ENCODE results near the gene PLXNA1.

PLXNA1 gene

GRCh38 chr3:127003175-127003555, 20.2 kb downstream of the PLXNA1 start:
- Histone ChIP-seq H3K27me3 (ENCODE audit: insufficient read depth, low read length, poor library complexity) (no peaks in the 10 kb centered on the region), H3K79me2 (ENCODE audit: insufficient read depth, low read length) (peaks cover 9% of the 10 kb centered on the region; the same call in 1 of the 2 replicates), H2AFZ (ENCODE audit: low read depth, low read length) (no peak overlapping the region), H3K4me1 (ENCODE audit: insufficient read depth, low read length) (no peaks in the 10 kb centered on the region), H3K27ac (ENCODE audit: low read length) (no peak overlapping the region), H3K9me3 (ENCODE audit: insufficient read depth, low read length, severe bottlenecking) (no peaks in the 10 kb centered on the region), H3K36me3 (ENCODE audit: insufficient read depth, low read length) (peaks cover 37% of the 10 kb centered on the region), H3K4me2 (ENCODE audit: insufficient read depth, low read length) (no peak overlapping the region), H4K20me1 (ENCODE audit: insufficient read depth, low read length) (peaks cover 69% of the 10 kb centered on the region), H3K4me3 (ENCODE audit: low read depth in 1 of 2, low read length in 2 of 2) (no peak overlapping the region), H3K9ac (ENCODE audit: low read depth, low read length) (no peak overlapping the region)
- ATAC-seq (ENCODE audit: insufficient read depth, low read depth) (no peak), DNase-seq (no peak)
- TF ChIP-seq EZH2 (IDR thresholded peaks at IDR 0.05; ENCODE audit: borderline replicate concordance, low read depth, low read length, severe bottlenecking) (no peak), CTCF (IDR thresholded peaks at IDR 0.05; ENCODE audit: borderline replicate concordance, extremely low read depth, low read length, poor library complexity, severe bottlenecking) (no peak)

GRCh38 chr3:127003601-127004280, 20.8 kb downstream of the PLXNA1 start:
- DNase-seq, result no peak
- ATAC-seq (ENCODE audit: insufficient read depth, low read depth), result no peak
- Histone ChIP-seq H3K27ac (ENCODE audit: low read length) (no peak overlapping the region), H4K20me1 (ENCODE audit: insufficient read depth, low read length) (peaks cover 63% of the 10 kb centered on the region), H3K36me3 (ENCODE audit: insufficient read depth, low read length) (peaks cover 34% of the 10 kb centered on the region), H3K9me3 (ENCODE audit: insufficient read depth, low read length, severe bottlenecking) (no peaks in the 10 kb centered on the region), H2AFZ (ENCODE audit: low read depth, low read length) (no peak overlapping the region), H3K79me2 (ENCODE audit: insufficient read depth, low read length) (peaks cover 9% of the 10 kb centered on the region; the same call in 1 of the 2 replicates), H3K4me2 (ENCODE audit: insufficient read depth, low read length) (no peak overlapping the region), H3K4me3 (ENCODE audit: low read depth in 1 of 2, low read length in 2 of 2) (no peak overlapping the region), H3K9ac (ENCODE audit: low read depth, low read length) (no peak overlapping the region), H3K27me3 (ENCODE audit: insufficient read depth, low read length, poor library complexity) (no peaks in the 10 kb centered on the region), H3K4me1 (ENCODE audit: insufficient read depth, low read length) (no peaks in the 10 kb centered on the region)
- TF ChIP-seq EZH2 (IDR thresholded peaks at IDR 0.05; ENCODE audit: borderline replicate concordance, low read depth, low read length, severe bottlenecking) (no peak), CTCF (IDR thresholded peaks at IDR 0.05; ENCODE audit: borderline replicate concordance, extremely low read depth, low read length, poor library complexity, severe bottlenecking) (no peak)

DNA sequence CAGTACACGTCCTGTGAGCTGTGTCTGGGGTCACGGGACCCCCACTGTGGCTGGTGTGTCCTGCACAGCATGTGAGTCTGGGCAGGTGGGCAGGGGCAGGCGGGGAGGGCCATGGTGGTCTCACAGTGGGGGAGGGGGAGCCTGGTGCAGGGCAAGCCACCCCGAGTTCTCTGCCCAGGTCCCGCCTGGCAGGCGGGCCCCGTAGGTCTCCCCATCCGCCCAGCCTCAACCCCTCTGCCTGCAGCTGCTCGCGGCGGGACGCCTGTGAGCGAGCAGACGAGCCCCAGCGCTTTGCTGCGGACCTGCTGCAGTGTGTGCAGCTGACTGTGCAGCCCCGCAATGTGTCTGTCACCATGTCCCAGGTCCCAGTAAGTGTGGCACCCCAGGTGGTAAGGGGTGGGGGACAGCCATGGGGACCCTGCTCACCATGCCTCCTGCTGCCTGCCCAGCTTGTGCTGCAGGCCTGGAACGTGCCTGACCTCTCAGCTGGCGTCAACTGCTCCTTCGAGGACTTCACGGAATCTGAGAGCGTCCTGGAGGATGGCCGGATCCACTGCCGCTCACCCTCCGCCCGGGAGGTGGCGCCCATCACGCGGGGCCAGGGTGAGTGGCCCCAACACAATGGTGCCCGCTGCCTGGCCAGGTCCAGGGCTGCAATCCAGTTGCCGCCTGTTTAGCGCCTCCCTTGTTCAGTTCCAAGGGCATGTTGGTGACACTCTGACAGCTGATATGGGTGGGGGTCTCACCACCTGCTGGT, 21.9 kb downstream of the PLXNA1 start:
- Histone ChIP-seq H4K20me1 (ENCODE audit: insufficient read depth, low read length) (peaks cover 56% of the 10 kb centered on the region), H3K4me1 (ENCODE audit: insufficient read depth, low read length) (no peaks in the 10 kb centered on the region), H3K9ac (ENCODE audit: low read depth, low read length) (no peak overlapping the region), H3K4me3 (ENCODE audit: low read depth in 1 of 2, low read length in 2 of 2) (no peak overlapping the region), H3K4me2 (ENCODE audit: insufficient read depth, low read length) (no peak overlapping the region), H3K79me2 (ENCODE audit: insufficient read depth, low read length) (peaks cover 6% of the 10 kb centered on the region; the same call in 1 of the 2 replicates), H3K36me3 (ENCODE audit: insufficient read depth, low read length) (peaks cover 37% of the 10 kb centered on the region), H3K27me3 (ENCODE audit: insufficient read depth, low read length, poor library complexity) (no peaks in the 10 kb centered on the region), H2AFZ (ENCODE audit: low read depth, low read length) (no peak overlapping the region), H3K9me3 (ENCODE audit: insufficient read depth, low read length, severe bottlenecking) (no peaks in the 10 kb centered on the region), H3K27ac (ENCODE audit: low read length) (no peak overlapping the region)
- DNase-seq (no peak), ATAC-seq (ENCODE audit: insufficient read depth, low read depth) (no peak)
- no peak for TF ChIP-seq CTCF (IDR thresholded peaks at IDR 0.05; ENCODE audit: borderline replicate concordance, extremely low read depth, low read length, poor library complexity, severe bottlenecking)
- no peak for TF ChIP-seq EZH2 (IDR thresholded peaks at IDR 0.05; ENCODE audit: borderline replicate concordance, low read depth, low read length, severe bottlenecking)

Measured in DND-41 (cell line).